ENCODE results near the gene SUGCT.
"Not testable (repeated sequence)": the region's sequence is repeated elsewhere in the genome, so short reads cannot be mapped to it uniquely, and the experiment has no call there.

SUGCT gene

DNA sequence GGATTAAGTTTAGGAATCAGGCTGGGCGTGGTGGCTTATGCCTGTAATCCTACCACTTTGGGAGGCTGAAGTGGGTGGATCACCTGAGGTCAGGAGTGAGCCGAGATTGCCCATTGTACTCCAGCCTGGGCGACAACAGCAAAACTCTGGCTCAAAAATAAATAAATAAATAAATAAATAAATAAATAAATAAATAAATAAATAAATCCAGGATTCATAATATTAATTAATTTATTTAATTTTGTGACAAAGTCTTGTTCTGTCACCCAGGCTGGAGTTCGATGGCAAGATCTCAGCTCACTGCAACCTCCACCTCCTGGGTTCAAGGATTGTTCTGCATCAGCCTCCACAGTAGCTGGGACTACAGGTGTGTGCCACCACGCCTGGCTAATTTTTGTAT lies 4.2 kb downstream of the SUGCT start:
- no peak for DNase-seq (ENCODE audit: low read depth in 3 of 3, low spot score in 1 of 3)

GRCh38 chr7:40139891-40140290 lies 5.1 kb downstream of the SUGCT start:
- not testable (repeated sequence) for DNase-seq (ENCODE audit: low read depth in 3 of 3, low spot score in 1 of 3)

DNA sequence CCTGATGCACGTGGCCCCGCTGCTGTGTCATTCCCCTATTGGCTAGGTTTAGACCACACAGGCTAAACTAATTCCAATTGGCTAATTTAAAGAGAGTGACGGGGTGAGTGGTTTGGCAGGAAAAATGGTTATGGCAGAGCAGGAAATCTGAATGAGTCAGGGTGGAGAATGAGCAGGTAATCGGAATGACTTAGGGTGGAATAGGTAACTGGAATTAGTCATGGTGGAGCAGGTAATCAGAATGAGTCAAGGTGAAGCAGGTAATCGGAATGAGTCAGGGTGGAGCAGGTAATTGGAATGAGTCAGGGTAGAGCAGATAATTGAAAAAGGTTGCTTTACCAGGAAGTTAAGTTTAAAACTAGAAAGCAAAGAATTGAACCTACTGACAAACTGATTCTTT lies 7.1 kb downstream of the SUGCT start:
- not testable (repeated sequence) for DNase-seq (ENCODE audit: low read depth in 3 of 3, low spot score in 1 of 3)

DNA sequence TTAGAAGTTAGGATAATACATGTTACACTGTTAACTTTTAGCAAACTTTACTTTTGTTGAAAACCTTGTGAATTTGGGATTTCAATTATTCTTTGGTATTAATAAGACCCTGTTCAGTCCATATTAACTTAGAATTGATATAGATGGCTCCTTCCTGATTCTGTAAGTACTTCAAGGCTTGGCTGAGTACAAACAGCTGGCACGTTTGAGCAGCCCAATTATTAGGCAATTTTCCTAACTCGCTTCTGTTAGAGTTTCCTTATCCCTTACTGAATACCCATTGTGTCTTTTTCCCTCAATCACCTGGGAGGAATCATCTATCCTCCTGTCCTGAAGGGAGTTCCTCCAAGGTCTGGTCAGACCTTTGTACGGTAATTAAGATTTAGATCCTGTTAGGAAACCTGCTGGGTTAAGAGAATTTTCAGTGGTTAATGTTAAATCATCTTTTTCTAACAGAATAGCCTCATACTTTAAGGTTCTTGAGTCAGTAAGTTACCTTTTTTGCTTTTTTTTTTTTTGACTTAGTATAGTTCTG lies 10.9 kb downstream of the SUGCT start:
- DNase-seq (ENCODE audit: low read depth in 3 of 3, low spot score in 1 of 3), result not testable (repeated sequence)

DNA sequence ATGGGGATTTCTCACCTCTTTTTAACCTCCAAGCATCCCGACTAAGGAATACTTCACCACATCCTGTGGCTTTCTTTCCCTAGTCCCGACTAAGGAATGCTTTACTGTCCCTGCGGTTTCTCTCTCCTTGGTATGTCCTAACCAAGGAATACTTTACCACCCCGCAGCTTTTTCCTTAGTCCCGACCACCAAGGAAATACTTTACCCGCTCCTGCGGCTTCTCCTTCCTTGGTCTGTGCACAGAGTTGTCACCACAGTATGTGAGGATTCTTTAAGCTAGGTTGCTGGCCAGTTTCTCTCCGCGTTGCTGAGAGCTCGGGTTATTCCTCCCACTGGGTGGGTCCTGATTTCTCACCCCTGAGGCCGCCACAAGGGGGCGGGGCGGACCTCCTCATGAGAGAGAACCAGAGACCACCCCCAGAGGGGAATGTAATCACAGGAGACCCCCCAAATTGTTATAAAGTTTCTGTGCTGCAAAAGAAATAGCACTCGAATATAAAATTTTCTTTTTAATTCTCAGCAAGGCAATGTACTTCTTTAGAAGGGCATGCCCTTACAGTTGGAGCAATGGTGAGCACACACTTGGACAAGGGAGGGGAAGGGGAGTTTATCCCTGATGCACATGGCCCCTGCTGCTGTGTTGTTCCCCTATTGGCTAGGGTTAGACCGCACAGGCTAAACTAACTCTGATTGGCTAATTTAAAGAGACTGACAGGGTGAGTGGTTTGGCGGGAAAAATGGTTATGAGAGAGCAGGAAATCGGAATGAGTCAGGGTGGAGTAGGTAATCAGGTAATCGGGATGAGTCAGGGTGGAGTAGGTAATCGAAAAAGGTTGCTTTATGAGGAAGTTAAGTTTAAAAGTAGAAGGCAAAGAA lies 12.8 kb downstream of the SUGCT start:
- DNase-seq (ENCODE audit: low read depth in 3 of 3, low spot score in 1 of 3), result no peak

DNA sequence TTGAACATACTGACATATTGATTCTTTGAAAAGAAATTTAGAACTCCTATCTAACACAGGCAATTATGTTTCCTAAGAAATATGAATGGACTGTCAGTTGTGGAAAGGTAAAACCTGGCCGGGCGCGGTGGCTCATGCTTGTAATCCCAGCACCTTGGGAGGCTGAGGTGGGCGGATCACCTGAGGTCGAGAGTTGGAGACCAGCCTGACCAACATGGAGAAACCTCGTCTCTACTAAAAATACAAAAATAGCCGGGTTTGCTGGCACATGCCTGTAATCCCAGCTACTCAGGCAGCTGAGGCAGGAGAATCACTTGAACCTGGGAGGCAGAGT lies 13.4 kb downstream of the SUGCT start:
- DNase-seq (ENCODE audit: low read depth in 3 of 3, low spot score in 1 of 3), result not testable (repeated sequence)

DNA sequence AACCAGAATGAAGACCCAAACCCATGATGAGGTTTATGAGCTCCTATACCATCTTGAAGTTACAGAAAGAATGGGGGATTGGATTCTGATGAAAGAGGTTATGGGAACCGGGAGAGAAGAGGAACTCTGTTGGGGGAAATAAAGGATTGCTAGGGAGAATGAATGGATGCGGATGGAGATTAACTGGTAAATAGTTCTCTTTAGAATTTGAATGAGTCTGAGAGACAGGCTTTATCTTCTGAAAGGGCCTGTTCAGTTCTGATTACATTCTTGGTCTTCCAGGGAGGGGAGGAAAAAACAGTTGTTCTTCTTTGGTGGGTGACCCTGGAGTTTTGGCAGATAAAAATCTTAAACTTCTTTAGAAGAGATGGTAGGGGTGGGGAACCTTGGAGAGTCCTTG lies 13.9 kb downstream of the SUGCT start:
- DNase-seq (ENCODE audit: low read depth in 3 of 3, low spot score in 1 of 3), result no peak

DNA sequence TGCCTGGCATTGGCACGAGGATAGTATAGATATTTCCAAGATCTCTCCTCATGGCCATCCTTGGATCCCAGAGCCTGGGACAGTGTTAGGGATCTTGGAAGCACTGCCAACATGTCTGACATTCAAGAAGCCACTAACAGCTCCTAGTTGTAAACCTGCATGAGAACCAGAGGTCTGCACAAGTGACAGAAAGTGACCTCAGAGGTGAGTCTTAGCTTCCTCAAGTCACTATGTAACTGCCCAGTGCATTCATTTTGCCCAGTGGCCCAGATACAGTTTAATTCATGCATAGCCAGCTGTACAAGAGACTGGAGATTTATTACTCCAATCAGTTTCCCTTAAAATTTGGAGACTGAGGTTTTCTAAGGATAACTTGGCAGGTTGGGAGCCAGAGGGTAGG lies 16.7 kb downstream of the SUGCT start:
- DNase-seq (ENCODE audit: low read depth in 3 of 3, low spot score in 1 of 3), result no peak

- DNase-seq (ENCODE audit: low read depth in 3 of 3, low spot score in 1 of 3), result no peak
Observed at GRCh38 chr7:40156988-40157387, 22.2 kb downstream of the SUGCT start.

- no peak for DNase-seq (ENCODE audit: low read depth in 3 of 3, low spot score in 1 of 3)
Observed at GRCh38 chr7:40162516-40162915, 27.7 kb downstream of the SUGCT start.

GRCh38 chr7:40165216-40165615 lies 30.4 kb downstream of the SUGCT start:
- no peak for DNase-seq (ENCODE audit: low read depth in 3 of 3, low spot score in 1 of 3)

- DNase-seq (ENCODE audit: low read depth in 3 of 3, low spot score in 1 of 3), result no peak
Observed at GRCh38 chr7:40167291-40167690, 32.5 kb downstream of the SUGCT start.

GRCh38 chr7:40168266-40168665 lies 33.5 kb downstream of the SUGCT start:
- DNase-seq (ENCODE audit: low read depth in 3 of 3, low spot score in 1 of 3), result not testable (repeated sequence)

- DNase-seq (ENCODE audit: low read depth in 3 of 3, low spot score in 1 of 3), result not testable (repeated sequence)
Observed at GRCh38 chr7:40173121-40173520, 38.3 kb downstream of the SUGCT start.

GRCh38 chr7:40175256-40175655 lies 40.5 kb downstream of the SUGCT start:
- not testable (repeated sequence) for DNase-seq (ENCODE audit: low read depth in 3 of 3, low spot score in 1 of 3)

GRCh38 chr7:40175725-40176510 lies 41.1 kb downstream of the SUGCT start:
- DNase-seq (ENCODE audit: low read depth in 3 of 3, low spot score in 1 of 3), result no peak

DNA sequence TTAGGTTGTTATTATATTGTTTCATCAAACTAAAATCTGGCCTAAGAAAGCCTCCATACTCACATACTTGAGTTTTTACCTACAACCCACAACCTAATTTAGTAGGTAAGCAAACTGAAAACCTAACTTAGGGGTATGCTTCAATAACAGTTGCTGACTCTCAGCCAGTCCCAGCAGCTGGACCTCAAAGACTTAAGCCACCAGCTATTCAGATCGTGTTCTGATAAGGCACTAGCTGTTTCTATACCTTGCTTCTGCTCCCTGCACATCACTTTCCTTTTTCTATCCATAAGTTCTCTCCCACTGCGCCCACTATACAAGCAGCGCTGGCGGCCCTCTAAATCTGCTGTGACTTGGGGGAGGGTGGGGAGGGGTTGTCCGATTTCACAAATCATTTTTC lies 42.3 kb downstream of the SUGCT start:
- DNase-seq (ENCODE audit: low read depth in 3 of 3, low spot score in 1 of 3), result no peak

GRCh38 chr7:40182452-40182851 lies 47.6 kb downstream of the SUGCT start:
- DNase-seq (ENCODE audit: low read depth in 3 of 3, low spot score in 1 of 3), result no peak

- no peak for DNase-seq (ENCODE audit: low read depth in 3 of 3, low spot score in 1 of 3)
Observed at GRCh38 chr7:40186586-40186985, 51.8 kb downstream of the SUGCT start.

GRCh38 chr7:40192036-40192435 lies 57.2 kb downstream of the SUGCT start:
- DNase-seq (ENCODE audit: low read depth in 3 of 3, low spot score in 1 of 3), result no peak

DNA sequence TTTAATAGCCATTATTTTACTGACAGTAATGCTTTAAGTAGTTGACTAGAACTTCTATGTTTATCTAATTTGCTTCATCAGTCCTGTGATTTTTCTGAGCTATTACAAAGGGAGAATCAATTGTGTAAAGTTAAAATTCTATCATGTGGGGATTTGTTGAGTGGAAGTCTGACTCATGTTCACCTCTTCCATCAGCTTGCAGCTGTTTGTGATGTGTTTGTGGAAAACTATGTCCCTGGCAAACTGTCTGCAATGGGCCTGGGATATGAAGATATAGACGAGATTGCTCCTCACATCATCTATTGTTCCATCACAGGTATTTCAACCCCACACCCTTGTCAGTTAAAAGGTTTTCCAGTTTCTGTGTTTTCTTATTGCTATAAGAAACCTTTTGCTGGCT lies 59.9 kb downstream of the SUGCT start:
- no peak for DNase-seq (ENCODE audit: low read depth in 3 of 3, low spot score in 1 of 3)

- DNase-seq (ENCODE audit: low read depth in 3 of 3, low spot score in 1 of 3), result no peak
Observed at GRCh38 chr7:40197527-40197926, 62.7 kb downstream of the SUGCT start.
